GM19025 (cell line): ENCODE results near the gene DOCK4.
A peak's percentile ranks its signal among the peaks of the same experiment; 100 is the strongest.

Source experiments
- ATAC-seq: cut with Tn5 transposase; IDR thresholded peaks from one replicate; pipeline ENCODE4 v1.9.1; 2021; ENCODE audit warnings: mild to moderate bottlenecking, low read depth, moderate library complexity; ENCODE audit not compliant: unreplicated experiment

DOCK4 gene

GRCh38 chr7:112220877-112221434 lies 14.8 kb upstream of the DOCK4 start:
- no peak for ATAC-seq

GRCh38 chr7:112215787-112216186 lies 9.6 kb upstream of the DOCK4 start:
- no peak for ATAC-seq

- ATAC-seq: no peak
Measured at GRCh38 chr7:112214883-112215282, 8.7 kb upstream of the DOCK4 start.

- no peak for ATAC-seq
Measured at GRCh38 chr7:112214268-112214667, 8.1 kb upstream of the DOCK4 start.

- no peak for ATAC-seq
Measured at GRCh38 chr7:112213735-112214134, 7.5 kb upstream of the DOCK4 start.

- ATAC-seq: no peak
Measured at GRCh38 chr7:112212571-112212970, 6.4 kb upstream of the DOCK4 start.

GRCh38 chr7:112211348-112211907 lies 5.2 kb upstream of the DOCK4 start:
- no peak for ATAC-seq

- no peak for ATAC-seq
Measured at GRCh38 chr7:112207765-112208164, 1.6 kb upstream of the DOCK4 start.

GRCh38 chr7:112206991-112207592 lies 893 bp upstream of the DOCK4 start:
- ATAC-seq: no peak

GRCh38 chr7:112205343-112206237 lies 609 bp downstream of the DOCK4 start:
- peak; percentile 1 for ATAC-seq

- ATAC-seq: no peak
Measured at GRCh38 chr7:112204499-112205342, 1.5 kb downstream of the DOCK4 start.

GRCh38 chr7:112203365-112203739 lies 2.8 kb downstream of the DOCK4 start:
- no peak for ATAC-seq

- ATAC-seq: no peak
Measured at GRCh38 chr7:112202816-112203215, 3.4 kb downstream of the DOCK4 start.

GRCh38 chr7:112201839-112202238 lies 4.4 kb downstream of the DOCK4 start:
- ATAC-seq: no peak

- ATAC-seq: no peak
Measured at GRCh38 chr7:112201411-112201810, 4.8 kb downstream of the DOCK4 start.

GRCh38 chr7:112199672-112200071 lies 6.5 kb downstream of the DOCK4 start:
- no peak for ATAC-seq

- ATAC-seq: no peak
Measured at GRCh38 chr7:112199035-112199655, 7.1 kb downstream of the DOCK4 start.

- ATAC-seq: no peak
Measured at GRCh38 chr7:112197322-112197721, 8.9 kb downstream of the DOCK4 start.

GRCh38 chr7:112195717-112196116 lies 10.5 kb downstream of the DOCK4 start:
- no peak for ATAC-seq

- no peak for ATAC-seq
Measured at GRCh38 chr7:112193915-112194502, 12.2 kb downstream of the DOCK4 start.
